ENCODE results near the gene KCTD3. TPM values are rescaled to one million over a fixed set of nuclear protein-coding genes. Genes with fewer than 3 reads are reported as not detected.

The KCTD3 gene
- total RNA-seq, 1 experiment from 2014 or later: 90.3 TPM

- no peak overlapping the region for H3K4me3 Mint-ChIP-seq (ENCODE audit: unreplicated experiment)
- H3K27me3 Mint-ChIP-seq (ENCODE audit: insufficient read depth, unreplicated experiment): no peaks in the 10 kb centered on the region
- peaks cover 20% of the 10 kb centered on the region for H3K4me1 Mint-ChIP-seq (ENCODE audit: insufficient read depth, unreplicated experiment)
- intact Hi-C loops (cut with micrococcal nuclease): no loop called here
- POLR2A ChIA-PET: interaction anchor here (0.6 to 1.6 kb wide), 5 partner anchors 9 to 45 kb away, joined by 3 to 5 read pairs (median 4); no protein-coding TSS in a partner anchor
- CTCF ChIA-PET: interaction anchor here (0.7 to 1.2 kb wide), 5 partner anchors 10 to 977 kb away, joined by 3 to 5 read pairs (median 4); no protein-coding TSS in a partner anchor
- H3K9me3 Mint-ChIP-seq (ENCODE audit: unreplicated experiment): no peaks in the 10 kb centered on the region
- TF ChIP-seq, protein P1, sequence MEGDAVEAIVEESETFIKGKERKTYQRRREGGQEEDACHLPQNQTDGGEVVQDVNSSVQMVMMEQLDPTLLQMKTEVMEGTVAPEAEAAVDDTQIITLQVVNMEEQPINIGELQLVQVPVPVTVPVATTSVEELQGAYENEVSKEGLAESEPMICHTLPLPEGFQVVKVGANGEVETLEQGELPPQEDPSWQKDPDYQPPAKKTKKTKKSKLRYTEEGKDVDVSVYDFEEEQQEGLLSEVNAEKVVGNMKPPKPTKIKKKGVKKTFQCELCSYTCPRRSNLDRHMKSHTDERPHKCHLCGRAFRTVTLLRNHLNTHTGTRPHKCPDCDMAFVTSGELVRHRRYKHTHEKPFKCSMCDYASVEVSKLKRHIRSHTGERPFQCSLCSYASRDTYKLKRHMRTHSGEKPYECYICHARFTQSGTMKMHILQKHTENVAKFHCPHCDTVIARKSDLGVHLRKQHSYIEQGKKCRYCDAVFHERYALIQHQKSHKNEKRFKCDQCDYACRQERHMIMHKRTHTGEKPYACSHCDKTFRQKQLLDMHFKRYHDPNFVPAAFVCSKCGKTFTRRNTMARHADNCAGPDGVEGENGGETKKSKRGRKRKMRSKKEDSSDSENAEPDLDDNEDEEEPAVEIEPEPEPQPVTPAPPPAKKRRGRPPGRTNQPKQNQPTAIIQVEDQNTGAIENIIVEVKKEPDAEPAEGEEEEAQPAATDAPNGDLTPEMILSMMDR (IDR thresholded peaks at IDR 0.05; ENCODE audit: unreplicated experiment): no peak
- BruUV-seq (replicated peaks): no TSS peak
- H3K36me3 Mint-ChIP-seq (ENCODE audit: insufficient read depth, unreplicated experiment): peaks cover 5% of the 10 kb centered on the region
- no peak for DNase-seq (ENCODE audit: unreplicated experiment)
- H3K27ac Mint-ChIP-seq (ENCODE audit: low read depth, unreplicated experiment): no peak overlapping the region
Measured at GRCh38 chr1:215631040-215631439, 63.9 kb downstream of the KCTD3 start.

DNA sequence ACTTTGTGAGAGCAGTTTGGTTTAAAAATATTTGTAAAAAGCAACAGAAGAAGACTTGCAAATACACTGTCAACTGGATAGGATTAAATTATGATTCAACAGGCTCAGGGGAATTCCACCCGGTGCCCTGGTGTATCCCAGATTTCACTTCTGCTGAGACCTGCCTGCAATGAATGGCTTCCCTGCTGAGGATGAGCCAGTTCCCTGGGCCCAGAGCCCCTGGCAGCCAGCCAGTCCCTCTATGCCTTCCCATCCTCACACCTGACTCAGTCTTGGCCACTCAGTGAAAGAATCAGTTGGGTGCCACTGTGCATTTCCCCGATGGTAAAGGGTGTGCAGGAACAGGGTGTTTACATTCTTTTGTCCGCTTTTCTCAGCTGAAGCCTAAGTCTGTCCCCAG lies 64.4 kb downstream of the KCTD3 start:
- Mint-ChIP-seq H3K4me3 (ENCODE audit: unreplicated experiment) (peak overlapping the region; percentile 7), H3K9me3 (ENCODE audit: unreplicated experiment) (no peaks in the 10 kb centered on the region), H3K36me3 (ENCODE audit: insufficient read depth, unreplicated experiment) (peaks cover 5% of the 10 kb centered on the region), H3K4me1 (ENCODE audit: insufficient read depth, unreplicated experiment) (peaks cover 24% of the 10 kb centered on the region), H3K27me3 (ENCODE audit: insufficient read depth, unreplicated experiment) (no peaks in the 10 kb centered on the region), H3K27ac (ENCODE audit: low read depth, unreplicated experiment) (no peak overlapping the region)
- no TSS peak for BruUV-seq (replicated peaks)
- intact Hi-C loops (cut with micrococcal nuclease): no loop called here
- DNase-seq (ENCODE audit: unreplicated experiment): peak; percentile 99
- TF ChIP-seq, protein P1 (IDR thresholded peaks at IDR 0.05; ENCODE audit: unreplicated experiment): no peak
- CTCF ChIA-PET: interaction anchor here (0.6 to 1.2 kb wide), 6 partner anchors 8 to 848 kb away, joined by 3 to 5 read pairs (median 3); no protein-coding TSS in a partner anchor
- POLR2A ChIA-PET: interaction anchor here (1.1 to 1.6 kb wide), 4 partner anchors 8 to 46 kb away, joined by 3 to 7 read pairs (median 4); no protein-coding TSS in a partner anchor

DNA sequence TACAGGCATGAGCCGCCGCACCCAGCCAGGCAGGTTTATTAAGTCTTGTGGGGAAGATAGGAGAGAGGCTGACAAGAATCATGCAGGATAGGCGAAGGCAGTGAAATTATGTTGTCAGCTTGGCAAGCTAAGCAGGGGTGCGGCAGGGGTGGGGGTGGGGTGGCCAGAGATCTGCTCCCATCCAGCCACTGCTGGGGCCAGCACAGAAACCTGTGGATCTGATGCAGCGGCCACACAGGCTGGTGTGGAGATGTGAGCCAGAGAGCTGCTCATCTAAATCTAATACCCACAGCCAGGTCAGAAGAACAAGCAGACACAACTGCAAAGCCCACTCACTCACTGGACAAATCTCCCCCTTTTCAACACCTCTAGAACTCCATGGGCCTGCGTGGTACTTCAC lies 68.7 kb downstream of the KCTD3 start:
- no peaks in the 10 kb centered on the region for H3K36me3 Mint-ChIP-seq (ENCODE audit: insufficient read depth, unreplicated experiment)
- no peaks in the 10 kb centered on the region for H3K27me3 Mint-ChIP-seq (ENCODE audit: insufficient read depth, unreplicated experiment)
- ChIA-PET POLR2A (interaction anchor here (0.5 to 1.0 kb wide), 2 partner anchors 9 to 1085 kb away, joined by 3 read pairs; partner anchors contain the start of gene PTPN14), CTCF (interaction anchor here (1.9 kb wide), 1 partner anchor 29 kb away, joined by 6 read pairs; no protein-coding TSS in a partner anchor)
- no peak overlapping the region for H3K4me3 Mint-ChIP-seq (ENCODE audit: unreplicated experiment)
- intact Hi-C loops (cut with micrococcal nuclease): no loop called here
- no TSS peak for BruUV-seq (replicated peaks)
- peaks cover 30% of the 10 kb centered on the region for H3K4me1 Mint-ChIP-seq (ENCODE audit: insufficient read depth, unreplicated experiment)
- no peak overlapping the region for H3K27ac Mint-ChIP-seq (ENCODE audit: low read depth, unreplicated experiment)
- no peaks in the 10 kb centered on the region for H3K9me3 Mint-ChIP-seq (ENCODE audit: unreplicated experiment)
- TF ChIP-seq, protein P1 (IDR thresholded peaks at IDR 0.05; ENCODE audit: unreplicated experiment): no peak
- no peak for DNase-seq (ENCODE audit: unreplicated experiment)

DNA sequence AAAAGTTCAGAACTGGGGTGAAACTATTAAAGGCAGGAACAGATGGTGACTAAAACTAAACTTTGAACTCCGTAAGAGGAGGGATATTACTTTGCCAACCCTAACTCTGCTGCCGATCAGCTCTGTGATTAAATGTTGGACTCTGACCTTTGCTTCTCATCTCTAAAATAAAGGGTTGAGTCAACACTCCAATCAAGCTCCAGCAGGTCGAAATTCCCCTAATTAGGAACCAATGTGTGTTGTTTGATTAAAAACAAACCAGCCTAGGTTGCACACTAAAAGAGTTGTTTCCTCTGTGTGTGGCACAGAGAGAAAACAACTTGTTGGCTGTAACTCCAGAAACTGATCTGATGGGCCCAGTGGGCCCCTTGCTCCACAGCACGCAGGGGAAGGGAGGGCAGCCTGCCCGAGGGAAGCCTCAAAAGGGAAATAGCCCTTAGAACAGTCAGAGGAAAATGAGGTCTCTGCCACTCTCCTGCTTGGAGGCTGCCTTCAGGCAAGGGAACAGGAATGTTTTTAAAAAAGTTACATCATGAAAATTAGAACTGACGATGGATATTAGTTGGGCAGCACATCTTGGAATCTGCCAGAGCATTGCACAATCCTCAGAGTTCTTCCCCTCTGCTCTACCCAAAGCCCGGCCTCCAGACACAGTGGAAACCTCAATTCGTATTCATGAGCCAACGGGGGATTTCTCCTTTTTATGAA lies 69.3 kb downstream of the KCTD3 start:
- POLR2A ChIA-PET: interaction anchor here (1.0 kb wide), 1 partner anchor 8 kb away, joined by 3 read pairs; no protein-coding TSS in a partner anchor
- no peaks in the 10 kb centered on the region for H3K9me3 Mint-ChIP-seq (ENCODE audit: unreplicated experiment)
- peak overlapping the region; percentile 6 for H3K4me3 Mint-ChIP-seq (ENCODE audit: unreplicated experiment)
- H3K4me1 Mint-ChIP-seq (ENCODE audit: insufficient read depth, unreplicated experiment): peaks cover 24% of the 10 kb centered on the region
- H3K27ac Mint-ChIP-seq (ENCODE audit: low read depth, unreplicated experiment): peak overlapping the region; percentile 61
- TF ChIP-seq, protein P1 (IDR thresholded peaks at IDR 0.05; ENCODE audit: unreplicated experiment): no peak
- DNase-seq (ENCODE audit: unreplicated experiment): peak; percentile 64
- intact Hi-C loops (cut with micrococcal nuclease): no loop called here
- no TSS peak for BruUV-seq (replicated peaks)
- CTCF ChIA-PET: interaction anchor here (1.9 kb wide), 1 partner anchor 30 kb away, joined by 6 read pairs; no protein-coding TSS in a partner anchor
- H3K36me3 Mint-ChIP-seq (ENCODE audit: insufficient read depth, unreplicated experiment): no peaks in the 10 kb centered on the region
- no peaks in the 10 kb centered on the region for H3K27me3 Mint-ChIP-seq (ENCODE audit: insufficient read depth, unreplicated experiment)

All from MCF 10A (cell line).